Activated CD4-positive, alpha-beta T cell treated with anti-CD3 and anti-CD28 coated beads for 4 hours (primary cell): ENCODE results near the gene CPN1.

Experiments
- DNase-seq, 2 donors: peaks; one replicate each; pipeline ENCODE4 v3.0.0-alpha.2; 2020

The CPN1 gene

DNA sequence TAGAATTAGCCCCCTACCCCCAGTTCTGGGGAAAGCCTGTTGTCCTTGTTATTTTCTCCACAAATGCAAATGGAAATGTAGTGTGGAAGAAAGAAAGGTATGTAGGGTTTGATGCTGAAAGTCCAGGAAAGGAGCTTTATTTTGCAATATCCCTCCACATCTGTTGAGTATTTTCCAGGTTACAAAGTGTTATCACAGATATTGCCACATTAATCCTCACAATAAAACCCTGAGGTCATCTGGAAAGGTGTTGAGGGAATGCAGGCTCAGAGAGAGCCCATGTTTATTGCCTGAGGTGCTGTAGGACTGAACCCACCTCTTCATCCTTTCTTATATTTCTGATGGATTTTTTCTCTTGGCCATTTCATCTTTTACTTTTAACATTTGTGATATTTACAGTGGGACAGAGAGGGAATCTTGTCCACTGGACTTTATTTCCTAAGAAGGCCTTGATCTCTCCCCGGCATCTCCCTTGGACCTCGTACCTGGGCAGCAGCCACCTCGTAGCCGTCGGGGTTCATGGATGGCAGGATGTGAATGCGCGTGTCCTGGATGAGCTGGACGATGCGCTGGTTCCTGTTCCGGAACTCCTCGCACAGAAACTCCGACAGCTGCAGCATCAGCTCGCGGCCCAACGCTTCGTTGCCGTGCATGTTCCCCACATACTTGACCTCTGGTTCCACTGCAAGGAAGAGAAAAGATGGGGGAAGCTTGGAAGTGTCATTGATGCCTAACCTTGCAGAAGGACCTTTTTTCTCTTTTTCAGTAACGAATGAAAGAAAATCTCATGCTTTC is 6.0 kb downstream of the CPN1 start:
- no peak for DNase-seq

DNA sequence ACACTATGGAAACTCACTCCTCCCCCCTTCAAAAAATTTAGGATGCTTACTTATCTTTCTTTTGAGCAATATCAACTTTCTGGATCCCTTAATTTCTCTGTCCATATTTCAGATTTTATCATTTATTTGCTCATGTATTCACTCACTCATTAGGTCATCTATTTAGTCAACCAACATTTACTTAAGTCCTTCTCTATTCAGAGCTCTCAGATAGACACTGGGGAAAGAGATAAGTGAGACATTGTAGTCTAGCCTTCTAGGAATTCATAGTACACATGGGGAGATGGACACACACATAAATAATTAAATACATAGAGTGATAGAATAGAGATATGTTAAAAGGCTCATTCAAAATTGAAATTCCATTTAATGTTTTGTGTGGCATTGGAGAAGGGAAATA is 9.2 kb downstream of the CPN1 start:
- DNase-seq: no peak

- DNase-seq: no peak
Measured at GRCh38 chr10:100071529-100071928, 10.1 kb downstream of the CPN1 start.

DNA sequence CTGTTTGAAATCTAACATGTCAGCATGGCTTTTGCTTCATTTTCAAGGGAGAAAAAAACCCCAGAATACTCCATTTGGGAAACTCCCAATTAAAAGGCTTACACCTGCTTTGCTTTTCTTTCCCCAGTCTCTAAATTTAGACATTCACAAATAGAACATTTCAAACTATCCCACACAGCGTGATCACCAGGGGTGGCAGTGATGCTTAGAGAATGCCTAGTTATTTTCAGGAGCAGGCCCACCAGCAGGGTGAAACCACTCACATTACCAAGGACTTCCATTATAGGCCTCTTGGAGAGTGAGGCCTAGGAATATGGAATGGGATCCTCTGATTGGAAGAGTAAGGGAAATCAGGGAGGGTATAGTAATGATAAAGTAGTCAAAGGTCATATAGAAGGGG is 14.2 kb downstream of the CPN1 start:
- no peak for DNase-seq

DNA sequence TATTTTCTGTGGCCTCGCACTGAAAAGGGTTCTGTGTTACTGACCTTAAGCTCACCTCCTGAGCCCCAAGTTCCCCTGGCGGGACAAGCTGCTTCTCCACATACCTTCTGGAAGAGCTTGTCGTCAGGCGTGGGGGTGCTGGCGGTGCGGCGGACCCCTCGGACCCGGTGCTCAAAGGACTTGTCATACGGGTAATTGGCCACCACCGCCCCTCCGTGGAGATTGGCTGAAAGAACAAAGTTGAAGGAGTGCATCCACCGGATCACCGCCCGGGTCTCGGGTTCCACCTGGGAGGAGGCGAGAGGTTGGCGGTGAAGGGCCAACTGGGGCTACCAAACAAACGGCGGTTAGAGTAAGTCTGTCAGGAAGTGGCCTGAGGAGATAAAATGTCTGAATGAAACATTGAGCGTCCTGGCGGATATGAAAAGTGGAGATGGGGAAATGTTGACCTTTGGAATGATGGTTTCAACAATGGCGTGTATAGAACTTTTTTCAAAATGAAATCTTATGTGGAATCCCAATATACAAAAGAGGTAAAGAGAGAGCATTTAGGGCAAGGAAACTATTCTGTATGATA is 16.5 kb downstream of the CPN1 start:
- no peak for DNase-seq

DNA sequence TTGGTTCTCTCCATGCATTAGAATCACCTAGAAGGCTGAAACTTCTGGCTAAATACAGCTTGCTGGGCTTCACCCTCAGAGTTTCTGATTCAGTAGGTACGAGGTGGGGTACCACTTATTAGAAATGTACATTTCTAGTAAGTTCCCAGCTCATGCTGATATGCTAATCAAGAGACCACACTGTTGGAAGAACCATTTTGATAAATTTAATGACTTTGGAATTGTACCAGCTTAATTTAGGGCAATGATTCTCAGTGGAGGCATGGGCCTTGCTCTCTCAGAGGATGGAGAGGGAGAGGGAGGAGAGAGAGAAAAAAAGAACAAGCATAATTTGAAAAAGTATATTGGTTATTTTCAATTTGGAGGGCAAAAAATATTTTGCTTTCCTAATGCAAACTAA is 20.3 kb downstream of the CPN1 start:
- DNase-seq: no peak

GRCh38 chr10:100057948-100058347 is 23.7 kb downstream of the CPN1 start:
- DNase-seq: no peak

GRCh38 chr10:100053686-100054460 is 27.8 kb downstream of the CPN1 start:
- DNase-seq: no peak

GRCh38 chr10:100046021-100046486 is 35.6 kb downstream of the CPN1 start:
- DNase-seq: peak; percentile 79 to 83

- no peak for DNase-seq
Measured at GRCh38 chr10:100045592-100045991, 36.1 kb downstream of the CPN1 start.

DNA sequence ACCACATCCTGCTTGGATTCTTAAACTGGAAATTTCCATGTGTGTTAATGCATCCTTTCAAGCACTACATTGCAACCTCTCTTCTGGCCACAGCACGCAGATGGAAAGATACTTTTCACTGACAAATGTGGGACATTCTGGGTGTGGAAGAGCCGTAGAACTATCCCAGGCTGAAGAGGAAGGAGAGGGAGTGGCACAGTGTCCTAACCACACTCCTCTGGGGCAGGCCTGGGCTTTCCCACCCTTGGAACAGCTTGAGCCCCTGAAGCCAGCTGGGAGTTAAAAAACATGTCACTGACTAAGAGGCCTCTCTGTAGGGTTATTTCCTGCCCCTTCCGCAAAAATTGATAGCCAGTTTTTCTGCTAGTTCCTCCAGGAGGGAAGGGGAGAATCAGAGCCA is 37.9 kb downstream of the CPN1 start:
- no peak for DNase-seq

DNA sequence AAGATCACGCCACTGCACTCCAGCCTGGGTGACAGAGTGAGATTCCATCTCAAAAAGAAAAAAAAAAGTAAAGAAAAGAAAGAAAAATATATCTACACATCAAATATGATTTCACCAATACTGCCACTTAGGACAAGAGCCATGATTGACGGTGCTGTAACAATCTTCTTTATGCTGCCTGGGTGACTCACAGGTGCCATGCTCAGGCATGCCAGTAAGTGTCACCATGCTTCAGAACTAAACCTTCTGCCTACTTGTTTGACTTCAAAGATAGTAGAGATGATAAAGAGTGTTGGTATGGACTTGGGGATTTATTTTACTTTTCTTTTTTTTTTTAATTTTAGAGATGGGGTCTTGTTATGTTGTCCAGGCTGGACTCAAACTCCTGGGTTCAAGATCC is 38.3 kb downstream of the CPN1 start:
- no peak for DNase-seq

GRCh38 chr10:100041306-100042002 is 40.2 kb downstream of the CPN1 start:
- no peak for DNase-seq

DNA sequence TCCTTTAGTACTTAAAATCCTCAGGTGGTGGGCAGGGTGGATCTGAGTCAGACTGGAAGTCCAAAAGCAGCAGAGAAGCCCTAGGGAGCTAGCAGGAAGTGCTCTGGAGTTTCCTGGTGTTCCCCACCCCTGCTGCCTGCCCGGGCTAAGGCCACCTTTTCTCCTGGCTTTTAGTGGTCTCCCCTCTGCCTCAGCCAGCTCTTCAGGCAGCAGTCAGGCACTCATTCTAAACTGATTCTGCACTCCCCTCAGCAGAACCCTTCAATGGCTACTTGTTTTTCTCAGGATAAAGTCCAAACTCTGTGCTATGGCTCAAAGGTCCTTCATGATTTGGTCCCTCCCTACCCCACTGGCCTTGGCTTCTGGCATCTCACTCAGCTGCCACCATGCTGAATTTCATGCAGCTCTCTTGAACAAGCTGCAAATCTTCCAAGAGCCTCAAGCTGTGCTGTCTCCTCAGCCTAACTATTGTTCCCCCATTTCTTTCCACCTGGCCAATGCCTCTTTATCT is 43.1 kb downstream of the CPN1 start:
- DNase-seq: no peak

- no peak for DNase-seq
Measured at GRCh38 chr10:100037758-100038315, 43.8 kb downstream of the CPN1 start.

DNA sequence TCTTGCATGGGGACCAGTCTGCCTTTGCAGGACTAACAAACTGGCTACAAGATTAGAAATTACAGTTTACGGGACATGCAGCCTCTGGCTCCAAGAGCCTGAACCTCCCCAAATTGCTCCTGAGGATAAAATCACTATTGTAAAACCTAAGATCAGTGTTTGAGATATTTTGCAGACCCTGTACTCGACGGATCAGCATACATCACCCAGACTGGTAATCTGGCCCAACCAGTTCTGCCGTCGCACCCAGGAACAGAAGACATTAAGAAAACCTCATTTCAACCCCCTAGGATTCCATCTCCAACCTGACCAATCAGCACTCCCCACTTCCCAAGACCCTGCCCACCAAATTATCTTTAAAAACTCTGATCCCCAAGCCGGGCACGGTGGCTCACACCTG is 44.8 kb downstream of the CPN1 start:
- DNase-seq: no peak

DNA sequence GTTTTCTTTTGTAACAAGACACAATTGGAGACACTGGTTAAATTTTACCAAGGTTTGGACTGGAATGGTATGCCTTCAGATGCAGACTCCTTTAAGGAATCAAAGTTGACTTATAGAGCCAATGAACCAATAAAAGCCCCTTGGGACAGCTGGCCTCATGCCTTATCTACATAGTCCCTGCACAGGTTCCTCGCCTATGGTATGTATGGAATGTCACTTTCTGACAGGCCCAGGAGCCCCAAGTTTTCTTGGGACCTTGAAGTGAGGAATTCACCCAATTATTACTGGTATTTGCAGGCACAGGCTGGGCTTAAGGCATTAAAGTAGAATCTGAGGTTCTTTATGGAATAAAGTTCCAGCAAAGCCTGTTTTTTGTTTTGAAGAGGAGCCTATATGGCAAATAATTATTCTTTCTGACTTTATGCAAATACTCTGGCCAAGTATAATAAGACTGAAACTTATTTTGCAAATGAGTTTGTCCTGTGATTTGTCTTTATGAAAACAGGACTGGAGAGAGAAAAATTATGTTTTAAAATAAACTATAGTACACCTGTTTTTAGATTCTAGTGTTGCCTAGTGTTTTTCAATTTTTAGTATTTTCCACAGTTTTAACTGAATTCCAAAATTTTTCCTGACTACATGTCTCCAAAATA is 47.8 kb downstream of the CPN1 start:
- DNase-seq: no peak

DNA sequence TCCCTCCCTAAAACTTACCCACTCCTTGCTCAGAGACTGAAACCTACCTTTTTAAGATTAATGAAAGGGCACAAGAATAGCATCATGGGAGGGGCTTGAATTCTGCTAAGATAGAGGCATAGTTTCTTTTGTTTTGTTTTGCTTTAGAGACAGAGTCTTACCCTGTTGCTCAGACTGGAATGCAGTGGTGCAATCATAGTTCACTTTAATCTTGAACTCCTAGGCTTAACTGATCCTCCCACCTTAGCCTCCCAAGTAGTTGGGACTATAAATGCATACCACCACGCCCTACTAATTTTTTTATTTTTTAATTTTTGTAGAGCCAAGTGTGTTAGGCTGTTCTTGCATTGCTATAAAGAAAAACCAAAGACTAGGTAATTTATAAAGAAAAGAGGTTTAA is 54.3 kb downstream of the CPN1 start:
- DNase-seq: no peak

- DNase-seq: no peak
Measured at GRCh38 chr10:100025576-100025975, 56.1 kb downstream of the CPN1 start.

- no peak for DNase-seq
Measured at GRCh38 chr10:100024748-100025147, 56.9 kb downstream of the CPN1 start.

GRCh38 chr10:100022403-100022802 is 59.3 kb downstream of the CPN1 start:
- DNase-seq: no peak

DNA sequence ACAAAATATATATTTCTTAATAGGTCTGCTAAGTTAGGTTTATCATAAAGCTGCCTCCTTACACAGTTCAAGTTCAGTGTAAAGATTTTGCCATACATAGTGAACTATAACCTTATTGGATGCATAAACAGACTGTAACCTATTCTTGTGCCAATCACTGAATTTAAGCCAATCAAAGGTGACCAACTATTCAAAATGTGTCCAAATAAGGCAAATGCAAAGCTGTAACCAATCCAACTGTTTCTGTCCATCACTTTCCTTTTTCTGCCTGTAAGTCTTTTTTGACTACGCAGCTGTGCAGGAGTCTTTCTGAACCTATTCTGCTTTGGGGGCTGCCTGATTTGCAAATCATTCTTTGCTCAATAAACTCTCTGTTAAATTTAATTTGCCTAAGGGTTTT is 60.3 kb downstream of the CPN1 start:
- no peak for DNase-seq
